Measurements from ENCODE around the gene SYNGR1. TPM values are rescaled to one million over a fixed set of nuclear protein-coding genes. Genes with fewer than 3 reads are reported as not detected.

Gene SYNGR1
- total and polyA plus RNA-seq, 2 experiments from 2014 or later, result 30.9 to 37.0 TPM

- Histone ChIP-seq H3K27ac (ENCODE audit: low read depth) (no peak overlapping the region), H3K4me3 (no peak overlapping the region), H2AFZ (no peak overlapping the region), H3K27me3 (ENCODE audit: insufficient read depth) (no peaks in the 10 kb centered on the region), H3K36me3 (ENCODE audit: insufficient read depth) (no peaks in the 10 kb centered on the region), H3K4me1 (ENCODE audit: insufficient read depth) (peaks cover 24% of the 10 kb centered on the region), H3K79me2 (replicated peaks; ENCODE audit: insufficient read depth) (no peaks in the 10 kb centered on the region), H3K9me2 (ENCODE audit: insufficient read depth) (no peaks in the 10 kb centered on the region), H3F3A (replicated peaks; ENCODE audit: low read depth) (0 out of 2 replicates have a peak, but pooled peaks cover 8% of the 10 kb centered on the region), H4K20me1 (replicated peaks; ENCODE audit: insufficient read depth) (no peaks in the 10 kb centered on the region), H3K4me2 (no peak overlapping the region)
- H3K9me3 Mint-ChIP-seq, result no peaks in the 10 kb centered on the region
- peaks cover 40% of the 10 kb centered on the region for H3K4me1 Mint-ChIP-seq
- H3K27ac Mint-ChIP-seq, result no peak overlapping the region
- H3K4me3 Mint-ChIP-seq, result no peak overlapping the region
- no peak for TF ChIP-seq JUNB (IDR thresholded peaks at IDR 0.05; ENCODE audit: unreplicated experiment)
- no peak for TF ChIP-seq REST (IDR thresholded peaks at IDR 0.05; ENCODE audit: unreplicated experiment)
- TF ChIP-seq ETS1 (IDR thresholded peaks at IDR 0.05), result no peak
- no peak for TF ChIP-seq EZH2phosphoT487 (IDR thresholded peaks at IDR 0.05; ENCODE audit: unreplicated experiment)
- no peak for TF ChIP-seq ZNF114 (CRISPR knock-in tag; IDR thresholded peaks at IDR 0.05)
- TF ChIP-seq STAT1 (IDR thresholded peaks at IDR 0.05; ENCODE audit: unreplicated experiment), result no peak
- DNase-seq (ENCODE audit: low spot score) (no peak), ATAC-seq (no peak)
- peaks cover 13% of the 10 kb centered on the region for H3K27me3 Mint-ChIP-seq (ENCODE audit: insufficient read depth, low read depth, poor library complexity)
- peaks cover 22% of the 10 kb centered on the region for H3K36me3 Mint-ChIP-seq (ENCODE audit: low read depth)
Observed at GRCh38 chr22:39431821-39432251, 82.0 kb downstream of the SYNGR1 start.

- DNase-seq (ENCODE audit: low spot score) (no peak), ATAC-seq (no peak)
- H3K4me1 ChIP-seq (ENCODE audit: insufficient read depth), result peaks cover 23% of the 10 kb centered on the region
- Mint-ChIP-seq H3K4me1 (peaks cover 38% of the 10 kb centered on the region), H3K4me3 (no peak overlapping the region), H3K27ac (no peak overlapping the region), H3K27me3 (ENCODE audit: insufficient read depth, low read depth, poor library complexity) (peaks cover 12% of the 10 kb centered on the region), H3K36me3 (ENCODE audit: low read depth) (peaks cover 17% of the 10 kb centered on the region), H3K9me3 (no peaks in the 10 kb centered on the region)
- no peaks in the 10 kb centered on the region for H3K79me2 ChIP-seq (replicated peaks; ENCODE audit: insufficient read depth)
- H3K4me3 ChIP-seq, result no peak overlapping the region
- H3K4me2 ChIP-seq, result no peak overlapping the region
- no peak overlapping the region for H3K27ac ChIP-seq (ENCODE audit: low read depth)
- no peaks in the 10 kb centered on the region for H3K9me2 ChIP-seq (ENCODE audit: insufficient read depth)
- H3K27me3 ChIP-seq (ENCODE audit: insufficient read depth), result no peaks in the 10 kb centered on the region
- 0 out of 2 replicates have a peak, but pooled peaks cover 7% of the 10 kb centered on the region for H3F3A ChIP-seq (replicated peaks; ENCODE audit: low read depth)
- no peaks in the 10 kb centered on the region for H3K36me3 ChIP-seq (ENCODE audit: insufficient read depth)
- TF ChIP-seq STAT1 (IDR thresholded peaks at IDR 0.05; ENCODE audit: unreplicated experiment), result no peak
- no peak for TF ChIP-seq JUNB (IDR thresholded peaks at IDR 0.05; ENCODE audit: unreplicated experiment)
- no peak for TF ChIP-seq POLR2AphosphoS5 (IDR thresholded peaks at IDR 0.05; ENCODE audit: low read depth)
- H4K20me1 ChIP-seq (replicated peaks; ENCODE audit: insufficient read depth), result no peaks in the 10 kb centered on the region
- H2AFZ ChIP-seq, result no peak overlapping the region
Observed at GRCh38 chr22:39432361-39432811, 82.6 kb downstream of the SYNGR1 start.
